GM12874 (cell line): ENCODE data around the gene FUBP3.

Experiments used
- TF ChIP-seq, protein P1 (sequence below): IDR thresholded peaks from 2 replicates; pipeline ENCODE4 v1.5.1; 2011; ENCODE audit warnings: low read depth, mild to moderate bottlenecking, control low read depth, low read length, moderate library complexity; ENCODE audit not compliant: insufficient read depth

FUBP3 gene

DNA sequence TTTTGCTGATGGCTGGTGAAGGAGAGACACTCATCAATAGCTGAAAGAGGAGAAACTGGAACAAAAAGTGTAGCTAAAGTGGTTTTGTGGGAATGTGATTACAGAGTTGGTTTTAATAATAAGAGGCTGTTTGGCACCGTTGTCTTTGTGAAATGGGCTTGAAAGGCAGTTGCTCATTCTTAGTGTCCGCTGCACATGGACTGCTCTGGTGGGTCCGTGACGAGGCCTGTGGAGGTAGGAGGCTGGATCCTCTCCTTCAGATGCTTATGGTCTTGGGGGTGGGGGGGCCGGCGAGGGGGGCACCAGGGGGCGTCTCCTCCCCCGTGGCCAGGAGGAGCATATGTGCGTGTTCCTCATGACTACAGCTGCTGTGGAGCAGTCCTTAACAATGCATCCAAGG is 29.8 kb downstream of the FUBP3 start:
- TF ChIP-seq, protein P1, sequence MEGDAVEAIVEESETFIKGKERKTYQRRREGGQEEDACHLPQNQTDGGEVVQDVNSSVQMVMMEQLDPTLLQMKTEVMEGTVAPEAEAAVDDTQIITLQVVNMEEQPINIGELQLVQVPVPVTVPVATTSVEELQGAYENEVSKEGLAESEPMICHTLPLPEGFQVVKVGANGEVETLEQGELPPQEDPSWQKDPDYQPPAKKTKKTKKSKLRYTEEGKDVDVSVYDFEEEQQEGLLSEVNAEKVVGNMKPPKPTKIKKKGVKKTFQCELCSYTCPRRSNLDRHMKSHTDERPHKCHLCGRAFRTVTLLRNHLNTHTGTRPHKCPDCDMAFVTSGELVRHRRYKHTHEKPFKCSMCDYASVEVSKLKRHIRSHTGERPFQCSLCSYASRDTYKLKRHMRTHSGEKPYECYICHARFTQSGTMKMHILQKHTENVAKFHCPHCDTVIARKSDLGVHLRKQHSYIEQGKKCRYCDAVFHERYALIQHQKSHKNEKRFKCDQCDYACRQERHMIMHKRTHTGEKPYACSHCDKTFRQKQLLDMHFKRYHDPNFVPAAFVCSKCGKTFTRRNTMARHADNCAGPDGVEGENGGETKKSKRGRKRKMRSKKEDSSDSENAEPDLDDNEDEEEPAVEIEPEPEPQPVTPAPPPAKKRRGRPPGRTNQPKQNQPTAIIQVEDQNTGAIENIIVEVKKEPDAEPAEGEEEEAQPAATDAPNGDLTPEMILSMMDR = no peak

DNA sequence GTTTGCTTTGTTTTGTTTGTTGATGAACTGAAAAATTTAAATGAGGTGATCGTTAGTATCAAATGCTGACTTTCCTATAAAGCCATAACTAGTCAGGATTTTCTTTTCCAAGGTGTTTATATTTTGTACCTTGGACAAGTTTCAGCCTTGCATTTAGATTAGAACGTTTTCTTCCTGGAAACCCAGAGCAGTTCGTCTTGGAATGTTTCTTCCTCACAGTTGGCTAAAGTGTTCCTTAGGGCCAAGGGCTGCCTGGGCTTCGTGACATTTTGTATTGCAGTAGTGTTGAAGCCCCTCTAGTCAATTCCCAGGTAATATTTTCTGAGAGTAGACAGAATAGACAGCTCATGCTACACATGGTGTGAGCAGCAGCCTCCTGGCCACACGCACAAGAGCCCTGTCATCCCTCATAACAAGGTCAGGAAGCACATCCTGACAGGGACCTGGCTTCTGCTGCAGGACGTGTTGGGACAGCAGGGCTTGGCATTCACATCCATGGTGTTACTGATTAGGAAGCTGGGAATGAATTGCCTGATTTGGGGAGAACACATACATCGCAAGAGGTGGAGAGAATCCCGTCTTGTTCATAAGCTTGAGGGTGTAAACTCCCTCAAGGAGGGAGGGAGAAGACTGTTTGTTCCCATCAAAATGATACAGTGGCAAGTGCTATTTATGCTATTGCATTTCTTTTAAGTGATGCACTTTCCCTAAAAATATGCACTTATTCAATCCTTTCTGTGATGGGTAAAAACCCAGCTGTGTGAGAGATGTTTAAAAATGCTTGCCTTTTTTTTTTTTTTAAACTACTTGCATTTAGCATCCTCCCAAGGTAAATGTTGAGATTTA is 31.7 kb downstream of the FUBP3 start:
- TF ChIP-seq, protein P1 = no peak

DNA sequence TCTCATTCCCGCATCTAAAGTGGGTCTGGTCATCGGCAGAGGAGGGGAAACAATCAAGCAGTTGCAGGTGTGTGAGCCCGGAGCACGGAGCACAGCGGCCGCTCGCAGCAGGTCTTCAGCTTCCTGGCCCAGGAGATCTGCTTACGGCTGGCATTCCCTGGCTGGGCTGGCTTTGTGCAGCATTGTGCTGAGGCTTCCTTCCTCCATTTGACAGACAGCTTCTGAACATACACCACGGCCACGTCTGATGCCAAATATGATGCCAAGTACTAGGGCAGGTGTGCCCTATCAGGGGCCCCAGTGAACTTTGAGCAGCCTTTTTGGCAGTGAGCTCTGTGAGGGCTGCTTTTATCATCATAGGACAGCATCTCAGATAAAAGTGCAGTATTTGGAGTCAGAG is 37.1 kb downstream of the FUBP3 start:
- TF ChIP-seq, protein P1 = no peak

DNA sequence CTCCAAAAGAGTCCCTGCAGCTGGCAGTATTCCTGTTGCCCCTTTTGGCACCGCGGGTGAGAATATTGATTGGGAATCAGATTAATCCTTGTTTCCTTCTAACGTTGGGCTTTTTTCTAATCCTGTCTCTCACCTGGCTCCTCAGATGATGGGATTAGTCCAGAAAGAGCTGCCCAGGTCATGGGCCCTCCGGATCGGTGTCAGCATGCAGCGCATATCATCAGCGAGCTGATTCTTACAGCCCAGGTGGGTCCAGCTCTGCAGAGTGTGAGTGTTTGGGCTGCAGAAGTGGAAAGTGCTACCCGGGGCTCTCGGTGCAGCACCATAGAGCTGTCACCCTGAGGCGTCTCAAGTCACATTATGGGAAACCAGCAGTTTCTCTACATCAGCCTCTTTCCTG is 44.1 kb downstream of the FUBP3 start:
- TF ChIP-seq, protein P1 = no peak

DNA sequence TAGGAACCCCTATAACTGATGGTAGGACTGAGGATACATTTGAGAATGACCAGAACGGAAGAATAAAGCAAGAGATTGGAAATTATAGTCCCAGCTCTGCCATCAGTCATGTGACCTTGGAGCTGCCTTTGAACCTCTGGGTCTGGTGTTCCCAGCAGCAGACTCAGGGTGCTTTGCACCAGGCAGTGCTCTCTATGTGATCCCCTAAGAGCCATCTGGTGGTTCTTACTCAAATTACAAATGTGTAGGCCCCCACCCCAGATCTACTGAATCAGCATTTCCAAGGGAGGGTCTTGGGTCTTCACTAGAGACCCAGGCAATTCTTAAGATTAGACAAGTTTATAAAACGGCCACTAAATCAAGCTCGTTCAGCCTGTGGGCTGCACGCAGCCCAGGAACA is 44.8 kb downstream of the FUBP3 start:
- TF ChIP-seq, protein P1 = no peak

DNA sequence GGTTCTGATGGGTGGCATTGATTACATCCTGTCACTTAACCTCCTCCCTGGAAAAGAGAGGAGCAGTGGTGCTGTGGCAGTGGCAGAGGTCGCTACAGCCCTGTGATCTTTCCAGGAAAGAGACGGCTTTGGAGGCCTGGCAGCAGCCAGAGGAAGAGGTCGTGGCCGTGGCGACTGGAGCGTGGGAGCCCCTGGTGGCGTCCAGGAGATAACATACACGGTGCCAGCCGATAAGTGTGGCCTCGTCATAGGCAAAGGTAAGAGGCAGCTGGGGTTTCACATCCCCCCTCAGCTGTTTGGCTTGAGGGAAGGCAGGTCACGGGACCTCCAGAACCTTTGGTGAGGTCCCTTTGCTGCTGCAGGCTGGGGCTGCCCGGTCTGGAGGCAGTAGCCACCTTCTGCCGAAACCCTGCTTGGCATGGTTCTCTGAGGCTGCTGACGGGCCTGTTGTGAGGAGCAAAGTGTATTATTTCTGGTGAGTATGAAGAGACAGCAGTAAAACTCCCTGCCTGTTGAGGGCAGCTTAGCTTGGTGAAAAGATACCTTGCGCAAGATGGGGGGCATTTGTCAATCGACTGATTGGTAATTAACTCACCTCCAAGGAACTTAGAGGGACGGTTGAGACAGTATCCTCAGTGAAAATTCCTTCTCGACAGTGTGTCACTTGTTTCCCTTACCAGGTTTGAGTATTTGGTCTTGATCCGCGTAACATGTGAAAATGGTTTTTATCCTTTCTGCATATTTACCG is 47.0 kb downstream of the FUBP3 start:
- TF ChIP-seq, protein P1 = no peak

DNA sequence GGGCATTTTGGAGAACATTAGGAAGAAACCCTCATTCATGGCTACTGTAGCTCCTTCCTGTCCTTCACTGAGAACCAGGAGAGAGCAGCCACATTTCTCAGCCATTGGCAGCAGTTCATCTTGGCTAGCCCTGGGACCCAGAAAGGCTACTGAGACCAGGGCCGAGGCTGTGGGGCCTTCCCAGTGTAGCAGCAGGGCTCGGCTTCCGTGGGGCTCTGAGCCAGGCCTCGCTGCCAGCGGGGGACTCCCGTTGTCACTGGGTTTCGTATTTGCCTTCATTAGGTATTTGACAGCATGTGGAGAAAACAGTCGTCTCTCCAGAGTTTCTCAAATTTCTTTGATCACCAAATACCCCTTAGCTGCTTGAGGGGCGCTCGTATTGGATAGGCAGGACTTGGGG is 47.7 kb downstream of the FUBP3 start:
- TF ChIP-seq, protein P1 = no peak
